GM12892 (cell line): ENCODE measurements around the gene NSUN6.

Source experiments
- DNase-seq: peaks from one replicate; pipeline ENCODE4 v3.0.0; 2011; ENCODE audit not compliant: insufficient read length
- FAIRE-seq: peaks from 2 replicates; lab custom pipeline; 2011; peaks lifted over from hg19 to GRCh38; lab: Jason Lieb, UNC
- POLR2A ChIP-seq: IDR thresholded peaks from 2 replicates; pipeline ENCODE4 v1.6.1; 2011; ENCODE audit warnings: low read depth, low read length, control low read depth
- POLR2AphosphoS5 ChIP-seq: IDR thresholded peaks from 2 replicates; pipeline ENCODE4 v1.6.1; 2011; ENCODE audit warnings: low read depth, low read length, control low read depth
- TAF1 ChIP-seq: IDR thresholded peaks from 2 replicates; pipeline ENCODE4 v1.6.1; 2011; ENCODE audit warnings: low read depth, mild to moderate bottlenecking, control low read depth, low read length, borderline replicate concordance

The NSUN6 gene

GRCh38 chr10:18681366-18681765 is 30.0 kb upstream of the NSUN6 start:
- DNase-seq = no peak
- FAIRE-seq = no peak
- TF ChIP-seq POLR2A = no peak
- TF ChIP-seq POLR2AphosphoS5 = no peak
- no peak for TF ChIP-seq TAF1

- FAIRE-seq (no peak), DNase-seq (no peak)
- TF ChIP-seq POLR2AphosphoS5 = no peak
- no peak for TF ChIP-seq TAF1
- no peak for TF ChIP-seq POLR2A
These were observed 29.4 kb upstream of the NSUN6 start for GRCh38 chr10:18680754-18681153.

GRCh38 chr10:18675086-18675801 is 23.9 kb upstream of the NSUN6 start:
- FAIRE-seq (no peak), DNase-seq (no peak)
- TF ChIP-seq TAF1 (no peak), POLR2AphosphoS5 (no peak), POLR2A (no peak)

- DNase-seq (no peak), FAIRE-seq (no peak)
- TF ChIP-seq POLR2A = no peak
- no peak for TF ChIP-seq POLR2AphosphoS5
- TF ChIP-seq TAF1 = no peak
These were observed 16.6 kb upstream of the NSUN6 start for GRCh38 chr10:18668026-18668425.

GRCh38 chr10:18666810-18667209 is 15.4 kb upstream of the NSUN6 start:
- FAIRE-seq (no peak), DNase-seq (no peak)
- TF ChIP-seq POLR2AphosphoS5 (no peak), TAF1 (no peak), POLR2A (no peak)

GRCh38 chr10:18665815-18666558 is 14.6 kb upstream of the NSUN6 start:
- DNase-seq = no peak
- TF ChIP-seq POLR2A (no peak), TAF1 (no peak), POLR2AphosphoS5 (no peak)
- FAIRE-seq = no peak

GRCh38 chr10:18664841-18665478 is 13.6 kb upstream of the NSUN6 start:
- DNase-seq (no peak), FAIRE-seq (no peak)
- TF ChIP-seq TAF1 = no peak
- TF ChIP-seq POLR2A = no peak
- no peak for TF ChIP-seq POLR2AphosphoS5

- TF ChIP-seq POLR2A = no peak
- no peak for TF ChIP-seq POLR2AphosphoS5
- TF ChIP-seq TAF1 = no peak
- FAIRE-seq (no peak), DNase-seq (no peak)
These were observed 9.5 kb upstream of the NSUN6 start for GRCh38 chr10:18660816-18661431.

GRCh38 chr10:18659819-18660535 is 8.6 kb upstream of the NSUN6 start:
- FAIRE-seq (no peak), DNase-seq (no peak)
- TF ChIP-seq TAF1 (no peak), POLR2AphosphoS5 (no peak), POLR2A (no peak; the same call in 1 of the 2 replicates)

- DNase-seq = peak; percentile 84
- peak; percentile 99 for FAIRE-seq
- TF ChIP-seq POLR2A = peak; percentile 92
- TF ChIP-seq POLR2AphosphoS5 = peak; percentile 86
- peak; percentile 47; the same call in 1 of the 2 replicates for TF ChIP-seq TAF1
These were observed 7.9 kb upstream of the NSUN6 start, which contains the start of gene ARL5B for GRCh38 chr10:18659125-18659818. TSS of gene ARL5B (plus strand) at chr10:18659431. CDS start at chr10:18659638, 207 bp downstream.
